Measurements from ENCODE around the gene ATP6V0B. TPM values are rescaled to one million over a fixed set of nuclear protein-coding genes. Genes with fewer than 3 reads are reported as not detected.

ATP6V0B gene
- total RNA-seq, 4 donors from 2014 or later, result 68.1 to 122 (median 98.2) TPM

DNA sequence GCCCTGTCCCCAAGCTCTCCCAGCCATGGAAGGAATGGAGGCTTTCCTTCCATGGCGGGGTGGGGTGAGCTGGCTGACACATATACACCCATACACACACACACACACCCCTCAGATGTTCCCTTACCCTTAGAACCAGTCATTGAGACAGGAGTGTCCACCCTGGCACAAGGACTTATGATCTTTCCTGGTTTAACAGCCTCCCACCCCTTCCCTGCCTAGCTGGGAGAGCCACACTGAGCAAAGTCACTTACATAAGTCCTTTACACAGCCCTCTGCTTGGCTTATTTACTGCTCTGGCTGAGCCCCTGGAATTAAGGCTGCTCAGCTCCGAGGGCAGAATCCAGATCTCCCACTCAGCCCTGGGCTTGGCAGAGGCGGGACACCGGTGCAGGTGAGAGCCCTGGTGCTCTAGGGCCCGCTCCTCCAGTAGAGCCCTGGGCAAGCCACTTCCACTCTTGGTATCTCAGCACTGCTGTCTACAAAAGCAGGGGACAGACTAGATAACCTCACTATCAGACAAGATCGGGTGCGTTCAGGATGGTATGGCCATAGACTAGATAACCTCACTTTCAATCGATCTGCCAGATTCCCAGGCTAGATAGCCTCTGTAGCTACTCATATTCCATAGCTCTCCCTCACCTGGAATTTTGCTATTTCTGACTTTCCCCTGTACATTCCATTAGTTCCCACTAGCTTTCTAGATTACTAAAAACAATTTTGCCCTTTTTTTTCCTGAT, 39.8 kb downstream of the ATP6V0B start:
- intact Hi-C loops (cut with DNase I), result no loop called here
- DNase-seq (ENCODE audit: extremely low spot score), result no peak
- no peak overlapping the region for H3K4me3 ChIP-seq
- H3K36me3 ChIP-seq, result peaks cover 0 to 18% (median 3%) of the 10 kb centered on the region in 4 donors
- no peaks in the 10 kb centered on the region for H3K9me3 ChIP-seq
- peaks cover 2 to 37% (median 13%) of the 10 kb centered on the region in 4 donors for H3K4me1 ChIP-seq
- H3K27ac ChIP-seq (replicated peaks in 1 of 4), result no peak overlapping the region
- H3K27me3 ChIP-seq, result no peaks in the 10 kb centered on the region
- TF ChIP-seq, protein P1, sequence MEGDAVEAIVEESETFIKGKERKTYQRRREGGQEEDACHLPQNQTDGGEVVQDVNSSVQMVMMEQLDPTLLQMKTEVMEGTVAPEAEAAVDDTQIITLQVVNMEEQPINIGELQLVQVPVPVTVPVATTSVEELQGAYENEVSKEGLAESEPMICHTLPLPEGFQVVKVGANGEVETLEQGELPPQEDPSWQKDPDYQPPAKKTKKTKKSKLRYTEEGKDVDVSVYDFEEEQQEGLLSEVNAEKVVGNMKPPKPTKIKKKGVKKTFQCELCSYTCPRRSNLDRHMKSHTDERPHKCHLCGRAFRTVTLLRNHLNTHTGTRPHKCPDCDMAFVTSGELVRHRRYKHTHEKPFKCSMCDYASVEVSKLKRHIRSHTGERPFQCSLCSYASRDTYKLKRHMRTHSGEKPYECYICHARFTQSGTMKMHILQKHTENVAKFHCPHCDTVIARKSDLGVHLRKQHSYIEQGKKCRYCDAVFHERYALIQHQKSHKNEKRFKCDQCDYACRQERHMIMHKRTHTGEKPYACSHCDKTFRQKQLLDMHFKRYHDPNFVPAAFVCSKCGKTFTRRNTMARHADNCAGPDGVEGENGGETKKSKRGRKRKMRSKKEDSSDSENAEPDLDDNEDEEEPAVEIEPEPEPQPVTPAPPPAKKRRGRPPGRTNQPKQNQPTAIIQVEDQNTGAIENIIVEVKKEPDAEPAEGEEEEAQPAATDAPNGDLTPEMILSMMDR (IDR thresholded peaks at IDR 0.05), result no peak
- TF ChIP-seq POLR2A (IDR thresholded peaks at IDR 0.05; ENCODE audit: low read depth) (no peak), EP300 (IDR thresholded peaks at IDR 0.05) (no peak), POLR2AphosphoS5 (IDR thresholded peaks at IDR 0.05) (no peak)
- 81% methylated on average over 8 of the region's 8 CpGs for WGBS

DNA sequence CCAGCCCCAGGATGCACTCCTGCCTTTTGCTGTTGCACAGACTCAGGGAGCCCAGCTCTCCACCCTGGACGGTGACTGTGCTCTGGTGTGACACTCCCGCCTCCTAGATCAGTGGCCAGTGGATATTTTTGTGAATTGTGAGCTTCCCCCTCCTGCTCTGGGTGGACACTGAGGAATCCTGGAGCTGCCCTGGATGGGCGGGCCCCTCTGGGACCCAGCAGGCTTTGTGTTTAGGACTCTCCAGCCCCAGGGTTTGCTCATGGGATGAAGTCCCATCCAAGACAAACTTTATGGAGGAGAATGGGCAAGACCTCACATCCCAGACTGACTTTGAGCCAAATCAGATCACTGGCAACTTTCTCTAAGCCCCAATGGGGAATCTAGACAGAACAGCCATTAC, 40.4 kb downstream of the ATP6V0B start:
- no peaks in the 10 kb centered on the region for H3K27me3 ChIP-seq
- peaks cover 2 to 37% (median 13%) of the 10 kb centered on the region in 4 donors for H3K4me1 ChIP-seq
- H3K27ac ChIP-seq (replicated peaks in 1 of 4), result no peak overlapping the region
- H3K4me3 ChIP-seq, result no peak overlapping the region
- no peaks in the 10 kb centered on the region for H3K9me3 ChIP-seq
- intact Hi-C loops (cut with DNase I), result no loop called here
- WGBS, result 78% methylated on average over 3 of the region's 3 CpGs
- peaks cover 0 to 18% (median 4%) of the 10 kb centered on the region in 4 donors for H3K36me3 ChIP-seq
- no peak for TF ChIP-seq POLR2AphosphoS5 (IDR thresholded peaks at IDR 0.05)
- TF ChIP-seq, protein P1 (IDR thresholded peaks at IDR 0.05), result no peak
- TF ChIP-seq POLR2A (IDR thresholded peaks at IDR 0.05; ENCODE audit: low read depth), result no peak
- no peak for TF ChIP-seq EP300 (IDR thresholded peaks at IDR 0.05)
- DNase-seq (ENCODE audit: extremely low spot score), result no peak

- Histone ChIP-seq H3K27ac (replicated peaks in 1 of 4) (no peak overlapping the region), H3K9me3 (no peaks in the 10 kb centered on the region), H3K4me1 (peaks cover 2 to 34% (median 12%) of the 10 kb centered on the region in 4 donors), H3K27me3 (no peaks in the 10 kb centered on the region), H3K4me3 (no peak overlapping the region), H3K36me3 (peaks cover 0 to 28% (median 7%) of the 10 kb centered on the region in 4 donors)
- intact Hi-C loops (cut with DNase I), result no loop called here
- WGBS, result 87% methylated on average over 20 of the region's 20 CpGs
- TF ChIP-seq EP300 (IDR thresholded peaks at IDR 0.05) (no peak), POLR2AphosphoS5 (IDR thresholded peaks at IDR 0.05) (no peak), POLR2A (IDR thresholded peaks at IDR 0.05; ENCODE audit: low read depth) (no peak)
- TF ChIP-seq, protein P1 (IDR thresholded peaks at IDR 0.05), result no peak
- DNase-seq (ENCODE audit: extremely low spot score), result no peak
Measured at GRCh38 chr1:44016041-44016889, 41.5 kb downstream of the ATP6V0B start.

GRCh38 chr1:44016890-44017400, 42.2 kb downstream of the ATP6V0B start:
- no peak for DNase-seq (ENCODE audit: extremely low spot score)
- peaks cover 2 to 28% (median 12%) of the 10 kb centered on the region in 4 donors for H3K4me1 ChIP-seq
- no peak overlapping the region for H3K4me3 ChIP-seq
- H3K27ac ChIP-seq (replicated peaks in 1 of 4), result no peak overlapping the region
- no peaks in the 10 kb centered on the region for H3K9me3 ChIP-seq
- H3K27me3 ChIP-seq, result no peaks in the 10 kb centered on the region
- 91% methylated on average over 19 of the region's 20 CpGs for WGBS
- intact Hi-C loops (cut with DNase I), result no loop called here
- peaks cover 0 to 35% (median 11%) of the 10 kb centered on the region in 4 donors for H3K36me3 ChIP-seq
- TF ChIP-seq EP300 (IDR thresholded peaks at IDR 0.05), result no peak
- no peak for TF ChIP-seq POLR2A (IDR thresholded peaks at IDR 0.05; ENCODE audit: low read depth)
- TF ChIP-seq, protein P1 (IDR thresholded peaks at IDR 0.05), result no peak
- no peak for TF ChIP-seq POLR2AphosphoS5 (IDR thresholded peaks at IDR 0.05)

Measured in esophagus muscularis mucosa (tissue), 4 donors.